ENCODE measurements around the gene NPAS3. TPM values are rescaled to one million over a fixed set of nuclear protein-coding genes. Genes with fewer than 3 reads are reported as not detected.

Gene NPAS3
- total and polyA plus RNA-seq, 2 of the 13 experiments (the other 11 are each of a cell fraction or from before 2014, with no cell fraction given) = not detected

- Histone ChIP-seq H3K36me3 (replicated peaks in 1 of 2; ENCODE audit: control insufficient read depth in 1 of 2, insufficient read depth in 2 of 2, low read length in 2 of 2) (no peaks in the 10 kb centered on the region), H3K4me1 (ENCODE audit: insufficient read depth, low read length) (no peaks in the 10 kb centered on the region), H2AFZ (ENCODE audit: low read length) (no peak overlapping the region), H3K27ac (ENCODE audit: extremely low read length, insufficient read depth, low read length) (no peak overlapping the region), H3K9ac (ENCODE audit: insufficient read depth, low read depth, low read length) (no peak overlapping the region), H3K4me2 (ENCODE audit: low read depth, low read length) (no peak overlapping the region), H3K79me2 (ENCODE audit: insufficient read depth, low read length) (no peaks in the 10 kb centered on the region), H3K27me3 (ENCODE audit: control insufficient read depth in 1 of 2, insufficient read depth in 2 of 2, low read length in 2 of 2) (peaks cover 0 to 8% of the 10 kb centered on the region in 2 experiments; a peak in 1 of 5 replicates), H4K20me1 (ENCODE audit: insufficient read depth, low read length) (no peaks in the 10 kb centered on the region), H3K4me3 (replicated peaks in 1 of 3; ENCODE audit: insufficient read depth in 1 of 3, low read depth in 2 of 3, low read length in 3 of 3) (no peak overlapping the region), H3K9me3 (ENCODE audit: low read length) (no peaks in the 10 kb centered on the region)
- WGBS (ENCODE audit: low lambda C conversion rate) = 2% methylated on average over 1 of the region's 1 CpG
- FAIRE-seq (no peak), DNase-seq (ENCODE audit: low spot score) (no peak), ATAC-seq (no peak)
- in situ Hi-C loops (cut with HindIII; ENCODE audit: extremely low pct_ligation_motif_present, low pct_unique_long_range_greater_than_20kb) (no loop called here), intact Hi-C loops (cut with micrococcal nuclease; ENCODE audit: unreplicated experiment) (no loop called here)
- ChIA-PET POLR2A (no interaction called here), CTCF (ENCODE audit: low intra/inter-chr PET ratio, low total read pairs) (no interaction called here)
- TF ChIP-seq MBD4 (IDR thresholded peaks at IDR 0.05; ENCODE audit: borderline replicate concordance, low read length) (no peak), RORA (CRISPR knock-in tag; IDR thresholded peaks at IDR 0.05) (no peak), ZNF567 (CRISPR knock-in tag; IDR thresholded peaks at IDR 0.05; ENCODE audit: borderline replicate concordance) (no peak), SIN3B (IDR thresholded peaks at IDR 0.05; ENCODE audit: low read length) (no peak), SMARCE1 (IDR thresholded peaks at IDR 0.05; ENCODE audit: borderline replicate concordance) (no peak), ZNF639 (CRISPR knock-in tag; conservative IDR thresholded peaks at IDR 0.05) (no peak), NKX3-1 (CRISPR knock-in tag; IDR thresholded peaks at IDR 0.05) (no peak), NFE2 (CRISPR knock-in tag; IDR thresholded peaks at IDR 0.05) (no peak), ZSCAN9 (CRISPR knock-in tag; IDR thresholded peaks at IDR 0.05; ENCODE audit: borderline replicate concordance) (no peak), KLF6 (CRISPR knock-in tag; IDR thresholded peaks at IDR 0.05) (no peak), TBP (CRISPR knock-in tag; IDR thresholded peaks at IDR 0.05) (no peak), ZSCAN21 (CRISPR knock-in tag; IDR thresholded peaks at IDR 0.05; ENCODE audit: borderline replicate concordance) (no peak), SNAI1 (CRISPR knock-in tag; IDR thresholded peaks at IDR 0.05; ENCODE audit: borderline replicate concordance) (no peak), RAD21 (CRISPR knock-in tag; IDR thresholded peaks at IDR 0.05) (no peak), ZNF772 (CRISPR knock-in tag; IDR thresholded peaks at IDR 0.05) (no peak), ZZZ3 (CRISPR knock-in tag; IDR thresholded peaks at IDR 0.05; ENCODE audit: borderline replicate concordance) (no peak), ZNF605 (CRISPR knock-in tag; IDR thresholded peaks at IDR 0.05) (no peak), TCF12 (IDR thresholded peaks at IDR 0.05) (no peak), TCF12 (CRISPR knock-in tag; IDR thresholded peaks at IDR 0.05) (no peak), THAP7 (CRISPR knock-in tag; IDR thresholded peaks at IDR 0.05) (no peak)
- BruUV-seq (replicated peaks) = no TSS peak
Measured at GRCh38 chr14:33460164-33460563, 521.5 kb downstream of the NPAS3 start.

All from HepG2 (cell line).